Natural killer cell (primary cell): ENCODE results near the gene ARHGEF39. TPM values are rescaled to one million over a fixed set of nuclear protein-coding genes. Genes with fewer than 3 reads are reported as not detected.

Source experiments
- ATAC-seq, 3 donors: fragments of 150-1000 bp in 2 of 3; fragments of 200-7000 bp in 1 of 3; cut with Tn5 transposase; 1 replicate in 1 of 3; 2 replicates in 2 of 3; pipeline ENCODE4 v1.10.0; 2021; ENCODE audit warnings: mild to moderate bottlenecking in 2 of 3, moderate library complexity in 2 of 3
- DNase-seq, 2 donors: peaks; one replicate each; pipeline versions ENCODE4 v3.0.0 to v3.0.0-alpha.2; 2013 to 2021; ENCODE audit warnings: mixed read lengths in 1 of 2
- H3K27ac ChIP-seq: one replicate; pipeline ENCODE4 v1.5.1; 2013; ENCODE audit warnings: mild to moderate bottlenecking, low read length
- H3K27me3 ChIP-seq: one replicate; pipeline ENCODE4 v1.6.1; 2013; ENCODE audit warnings: low read length; ENCODE audit not compliant: control insufficient read depth, insufficient read depth
- H3K36me3 ChIP-seq: one replicate; pipeline ENCODE4 v1.6.1; 2013; ENCODE audit warnings: low read length; ENCODE audit not compliant: control insufficient read depth, insufficient read depth
- H3K4me1 ChIP-seq: one replicate; pipeline ENCODE4 v1.6.1; 2013; ENCODE audit warnings: low read length; ENCODE audit not compliant: control insufficient read depth, insufficient read depth
- H3K4me3 ChIP-seq: one replicate; pipeline ENCODE4 v1.5.1; 2013; ENCODE audit warnings: low read length
- H3K9me3 ChIP-seq: one replicate; pipeline ENCODE4 v1.6.1; 2013; ENCODE audit warnings: low read length; ENCODE audit not compliant: control insufficient read depth, insufficient read depth
- H3K27ac Mint-ChIP-seq, 2 donors: one replicate each; pipeline ENCODE4 v1.8.0; 2022; ENCODE audit warnings: mild to moderate bottlenecking in 2 of 2, mixed read lengths in 2 of 2, moderate library complexity in 1 of 2
- H3K27me3 Mint-ChIP-seq, 2 donors: one replicate each; pipeline ENCODE4 v1.8.0; 2022; ENCODE audit warnings: low read depth in 2 of 2, mixed read lengths in 2 of 2
- H3K36me3 Mint-ChIP-seq: one replicate; pipeline ENCODE4 v1.8.0; 2022; ENCODE audit warnings: mixed read lengths
- H3K4me1 Mint-ChIP-seq, 2 donors: one replicate each; pipeline ENCODE4 v1.8.0; 2022; ENCODE audit warnings: mixed read lengths in 2 of 2
- H3K4me3 Mint-ChIP-seq: one replicate; pipeline ENCODE4 v1.8.0; 2022; ENCODE audit warnings: mild to moderate bottlenecking, moderate library complexity, mixed read lengths
- H3K9me3 Mint-ChIP-seq, 2 donors: one replicate each; pipeline ENCODE4 v1.8.0; 2022; ENCODE audit warnings: mixed read lengths in 2 of 2
- WGBS: methylation state at CpG from one replicate; pipeline ENCODE4 v1.1.7; 2013; ENCODE audit warnings: missing lambda C conversion rate; ENCODE audit not compliant: insufficient coverage; 5-methylcytosine and 5-hydroxymethylcytosine counted together
- intact Hi-C: fragments of 100-400 bp; cut with micrococcal nuclease; formaldehyde crosslinking; loops from one replicate; pipeline ENCODE4 v1.14.2; 2022
- total RNA-seq, 4 donors: library from RNA; stranded (reverse); fragments of 120-200 nt in 1 of 4; gene quantifications; one replicate each; pipeline versions ENCODE4 v1.2.3 to v1.2.4, GENCODE V29; 2013 to 2022
- TF ChIP-seq, protein P1 (sequence below): fragments of 200-600 bp; IDR thresholded peaks from one replicate; pipeline ENCODE4 v1.8.0; 2022; ENCODE audit warnings: antibody characterized with exemption

Gene ARHGEF39, protein sequence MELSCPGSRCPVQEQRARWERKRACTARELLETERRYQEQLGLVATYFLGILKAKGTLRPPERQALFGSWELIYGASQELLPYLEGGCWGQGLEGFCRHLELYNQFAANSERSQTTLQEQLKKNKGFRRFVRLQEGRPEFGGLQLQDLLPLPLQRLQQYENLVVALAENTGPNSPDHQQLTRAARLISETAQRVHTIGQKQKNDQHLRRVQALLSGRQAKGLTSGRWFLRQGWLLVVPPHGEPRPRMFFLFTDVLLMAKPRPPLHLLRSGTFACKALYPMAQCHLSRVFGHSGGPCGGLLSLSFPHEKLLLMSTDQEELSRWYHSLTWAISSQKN
- total RNA-seq, result 1 to 10 TPM; 1.3 to 3.2 (median 1.5) TPM
- total RNA-seq (2013), result 0.79 TPM

DNA sequence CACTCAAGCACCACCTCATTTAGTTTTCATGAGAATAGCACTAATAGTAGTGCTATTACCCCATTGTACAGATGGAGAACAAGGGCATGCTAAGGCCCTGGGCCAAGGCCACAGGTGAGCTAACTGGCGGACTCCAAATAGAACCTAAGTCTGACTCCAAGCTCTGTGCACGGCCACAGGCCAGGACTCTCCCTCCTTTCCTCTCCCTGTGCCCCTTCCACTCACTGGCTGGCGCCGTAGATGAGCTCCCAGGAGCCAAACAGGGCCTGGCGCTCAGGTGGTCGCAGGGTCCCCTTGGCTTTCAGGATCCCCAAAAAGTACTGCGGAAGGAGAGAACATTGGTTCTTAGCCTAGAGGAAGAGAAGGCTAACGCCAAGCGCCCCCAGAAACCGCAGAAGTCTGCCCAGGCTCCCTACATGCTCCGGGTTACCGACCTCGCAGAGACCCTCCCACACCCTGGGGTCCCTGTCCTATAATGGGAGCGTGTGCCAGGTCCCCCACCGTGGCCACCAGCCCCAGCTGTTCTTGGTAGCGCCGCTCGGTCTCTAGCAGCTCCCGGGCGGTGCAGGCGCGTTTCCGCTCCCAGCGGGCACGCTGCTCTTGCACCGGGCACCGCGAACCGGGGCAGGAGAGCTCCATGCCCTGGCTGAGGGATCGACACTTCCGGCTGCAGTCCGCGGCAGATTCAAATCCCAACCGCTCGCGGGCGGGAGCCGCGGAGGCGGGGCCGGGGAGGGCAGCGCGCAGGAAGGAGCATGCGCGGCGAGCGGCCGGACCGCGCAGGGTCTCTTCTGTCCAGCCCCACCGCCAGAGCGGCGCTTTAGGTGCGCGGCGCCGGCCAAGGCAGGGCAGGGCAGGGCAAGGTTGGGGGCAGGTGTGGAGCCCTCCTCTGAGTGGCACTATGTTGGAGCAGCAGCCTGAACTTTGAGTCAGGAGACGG is at the start of gene ARHGEF39:
TSS of gene ARHGEF39 (minus strand) at position 665 of the 940 bp plus-strand sequence. CDS start at position 639, 26 bp downstream.
- peaks cover 43 to 57% of the 10 kb centered on the region in 2 donors for H3K4me1 Mint-ChIP-seq

DNA sequence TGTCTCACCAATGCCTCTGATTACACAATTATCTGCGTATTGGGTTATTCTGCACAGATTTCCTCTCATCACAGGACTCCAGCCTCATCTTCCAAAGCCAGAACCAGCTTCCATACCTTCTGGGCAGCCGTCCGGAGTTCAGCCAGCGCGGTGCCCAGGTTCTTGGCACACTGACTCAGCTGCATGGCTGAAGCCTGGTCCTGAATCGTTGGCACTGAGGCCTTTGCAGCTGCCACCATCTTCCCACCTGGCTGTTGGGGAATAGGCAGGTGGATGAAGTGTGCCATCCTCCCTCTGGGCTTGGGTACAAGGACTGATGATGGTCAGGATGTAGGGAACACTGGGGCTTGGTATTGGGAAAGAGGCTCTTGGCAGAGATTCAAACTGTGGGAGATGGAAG is 49.1 kb upstream of the ARHGEF39 start:
- H3K27me3 Mint-ChIP-seq, result no peaks in the 10 kb centered on the region
- Histone ChIP-seq H3K27me3 (no peaks in the 10 kb centered on the region), H3K4me3 (no peak overlapping the region), H3K9me3 (no peaks in the 10 kb centered on the region), H3K4me1 (peaks cover 3% of the 10 kb centered on the region), H3K36me3 (peaks cover 91% of the 10 kb centered on the region), H3K27ac (no peak overlapping the region)
- H3K27ac Mint-ChIP-seq, result peak overlapping the region in 1 of 2 donors; percentile 75
- 94% methylated on average over 6 of the region's 6 CpGs for WGBS
- peaks cover 14% of the 10 kb centered on the region for H3K36me3 Mint-ChIP-seq
- intact Hi-C loops, result no loop called here
- no peak overlapping the region for H3K4me3 Mint-ChIP-seq
- peaks cover 0 to 17% of the 10 kb centered on the region in 2 donors for H3K4me1 Mint-ChIP-seq
- no peaks in the 10 kb centered on the region for H3K9me3 Mint-ChIP-seq
- DNase-seq, result no peak
- TF ChIP-seq, protein P1, sequence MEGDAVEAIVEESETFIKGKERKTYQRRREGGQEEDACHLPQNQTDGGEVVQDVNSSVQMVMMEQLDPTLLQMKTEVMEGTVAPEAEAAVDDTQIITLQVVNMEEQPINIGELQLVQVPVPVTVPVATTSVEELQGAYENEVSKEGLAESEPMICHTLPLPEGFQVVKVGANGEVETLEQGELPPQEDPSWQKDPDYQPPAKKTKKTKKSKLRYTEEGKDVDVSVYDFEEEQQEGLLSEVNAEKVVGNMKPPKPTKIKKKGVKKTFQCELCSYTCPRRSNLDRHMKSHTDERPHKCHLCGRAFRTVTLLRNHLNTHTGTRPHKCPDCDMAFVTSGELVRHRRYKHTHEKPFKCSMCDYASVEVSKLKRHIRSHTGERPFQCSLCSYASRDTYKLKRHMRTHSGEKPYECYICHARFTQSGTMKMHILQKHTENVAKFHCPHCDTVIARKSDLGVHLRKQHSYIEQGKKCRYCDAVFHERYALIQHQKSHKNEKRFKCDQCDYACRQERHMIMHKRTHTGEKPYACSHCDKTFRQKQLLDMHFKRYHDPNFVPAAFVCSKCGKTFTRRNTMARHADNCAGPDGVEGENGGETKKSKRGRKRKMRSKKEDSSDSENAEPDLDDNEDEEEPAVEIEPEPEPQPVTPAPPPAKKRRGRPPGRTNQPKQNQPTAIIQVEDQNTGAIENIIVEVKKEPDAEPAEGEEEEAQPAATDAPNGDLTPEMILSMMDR, result no peak
- no peak for ATAC-seq

More for the DNA sequence above, at the start of gene ARHGEF39:
- peak within 1 kb of the TSS; percentile 91 for H3K4me3 Mint-ChIP-seq
- H3K27ac ChIP-seq, result peak within 1 kb of the TSS; percentile 64
- H3K9me3 Mint-ChIP-seq, result no peaks in the 10 kb centered on the region
- intact Hi-C loops, result no loop called here
- no peaks in the 10 kb centered on the region for H3K27me3 ChIP-seq
- no peaks in the 10 kb centered on the region for H3K27me3 Mint-ChIP-seq
- H3K36me3 Mint-ChIP-seq, result no peaks in the 10 kb centered on the region
- DNase-seq, result peak; percentile 62 to 81
- peaks cover 57% of the 10 kb centered on the region for H3K4me1 ChIP-seq
- ATAC-seq, result peak; percentile 64 to 79 (median 69)
- TF ChIP-seq, protein P1, result no peak
- WGBS, result 10% methylated on average over 58 of the region's 58 CpGs
- H3K27ac Mint-ChIP-seq, result peak within 1 kb of the TSS; percentile 94 to 95
- peak within 1 kb of the TSS; percentile 58 for H3K4me3 ChIP-seq
- no peaks in the 10 kb centered on the region for H3K9me3 ChIP-seq
- peaks cover 13% of the 10 kb centered on the region for H3K36me3 ChIP-seq

DNA sequence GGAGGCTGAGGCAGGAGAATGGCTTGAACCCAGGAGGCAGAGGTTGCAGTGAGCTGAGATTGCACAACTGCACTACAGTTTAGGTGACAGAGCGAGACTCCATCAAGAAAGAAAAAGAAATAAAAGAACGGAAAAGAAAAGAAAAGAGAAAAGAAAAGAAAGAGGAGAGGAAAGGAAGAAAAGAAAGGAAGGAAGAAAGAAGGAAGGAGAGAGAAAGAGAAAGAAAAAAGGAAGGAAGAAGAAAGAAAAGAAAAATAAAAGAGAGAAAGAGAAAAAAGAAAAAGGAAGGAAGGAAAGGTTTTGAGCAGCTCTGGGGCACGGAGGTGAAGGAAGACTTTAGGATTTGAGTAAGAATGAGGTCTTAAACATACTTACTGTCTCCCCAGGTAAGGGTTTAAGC is 48.6 kb upstream of the ARHGEF39 start:
- H3K4me3 Mint-ChIP-seq, result no peak overlapping the region
- H3K9me3 ChIP-seq, result no peaks in the 10 kb centered on the region
- peaks cover 19% of the 10 kb centered on the region for H3K36me3 Mint-ChIP-seq
- DNase-seq (no peak), ATAC-seq (no peak)
- intact Hi-C loops, result no loop called here
- H3K27me3 ChIP-seq, result no peaks in the 10 kb centered on the region
- 89% methylated on average over 3 of the region's 3 CpGs for WGBS
- H3K27ac ChIP-seq, result no peak overlapping the region
- H3K36me3 ChIP-seq, result peaks cover 91% of the 10 kb centered on the region
- H3K4me1 ChIP-seq, result no peaks in the 10 kb centered on the region
- no peak overlapping the region for H3K4me3 ChIP-seq
- H3K27me3 Mint-ChIP-seq, result no peaks in the 10 kb centered on the region
- H3K27ac Mint-ChIP-seq, result peak overlapping the region; percentile 31 to 75
- TF ChIP-seq, protein P1, result no peak
- peaks cover 0 to 17% of the 10 kb centered on the region in 2 donors for H3K4me1 Mint-ChIP-seq
- H3K9me3 Mint-ChIP-seq, result no peaks in the 10 kb centered on the region
